K562 (cell line): Measurements from ENCODE around the gene LCA5L. TPM values are rescaled to one million over a fixed set of nuclear protein-coding genes. Genes with fewer than 3 reads are reported as not detected.

Experiments
- CBFB ChIP-seq: sonication (generic); formaldehyde crosslinking; IDR thresholded peaks from 2 replicates; pipeline ENCODE4 v1.4.0; 2020; ENCODE audit warnings: mild to moderate bottlenecking, missing genetic modification reagents
- ESRRA ChIP-seq: fragments of 450-650 bp; IDR thresholded peaks from 2 replicates; pipeline ENCODE4 v1.6.1; 2014; ENCODE audit warnings: low read depth, mild to moderate bottlenecking, moderate library complexity, borderline replicate concordance
- FOXK2 ChIP-seq, 2 experiments: fragments of 450-650 bp; IDR thresholded peaks in 1 of 2; conservative IDR thresholded peaks in 1 of 2; 2 replicates each; pipeline ENCODE4 v1.6.1; 2016; ENCODE audit warnings: low read depth in 2 of 2, mild to moderate bottlenecking in 1 of 2
- GABPB2 ChIP-seq: fragments of 250-450 bp; sonication (Bioruptor Pico); conservative IDR thresholded peaks from 2 replicates; pipeline ENCODE4 v1.5.1; 2021; ENCODE audit warnings: mild to moderate bottlenecking
- KDM4B ChIP-seq, 2 experiments: fragments of 450-650 bp in 1 of 2; sonication (generic) in 1 of 2; IDR thresholded peaks; 2 replicates each; pipeline ENCODE4 v1.6.1; 2016 to 2017; ENCODE audit warnings: borderline replicate concordance in 2 of 2, antibody characterized with exemption in 1 of 2, low read depth in 1 of 2, mild to moderate bottlenecking in 1 of 2
- MEF2D ChIP-seq: conservative IDR thresholded peaks from 2 replicates; pipeline ENCODE4 v1.6.1; 2016; ENCODE audit warnings: low read depth, missing genetic modification characterization, missing compliant biosample characterization
- NBN ChIP-seq: fragments of 450-650 bp; IDR thresholded peaks from 2 replicates; pipeline ENCODE4 v1.6.1; 2016; ENCODE audit warnings: low read depth, mild to moderate bottlenecking
- NFATC3 ChIP-seq: fragments of 450-650 bp; IDR thresholded peaks from 2 replicates; pipeline ENCODE4 v1.6.1; 2017; ENCODE audit warnings: mild to moderate bottlenecking
- PHF8 ChIP-seq: fragments of 200-600 bp; sonication (generic); IDR thresholded peaks from 2 replicates; pipeline ENCODE4 v1.6.1; 2012; ENCODE audit warnings: mixed run types, mild to moderate bottlenecking, inconsistent platforms, low read length, moderate library complexity, borderline replicate concordance
- PTBP1 ChIP-seq: fragments of 200-400 bp; formaldehyde crosslinking; IDR thresholded peaks from 2 replicates; pipeline ENCODE4 v1.6.1; 2017; ENCODE audit warnings: low read depth, low read length
- RAD21 ChIP-seq, 2 experiments: fragments of 250-450 bp in 1 of 2; fragments of 450-650 bp in 1 of 2; sonication (Bioruptor Pico) in 1 of 2; formaldehyde crosslinking in 1 of 2; IDR thresholded peaks in 1 of 2; conservative IDR thresholded peaks in 1 of 2; 2 replicates each; pipeline versions ENCODE4 v1.4.0 to v1.8.0; 2020 to 2022; ENCODE audit warnings: mild to moderate bottlenecking in 2 of 2, moderate library complexity in 1 of 2
- RBM15 ChIP-seq: fragments of 200-400 bp; formaldehyde crosslinking; IDR thresholded peaks from 2 replicates; pipeline ENCODE4 v1.6.1; 2018; ENCODE audit warnings: mild to moderate bottlenecking, low read length, moderate library complexity; ENCODE audit not compliant: insufficient read depth
- RBM22 ChIP-seq: fragments of 200-400 bp; formaldehyde crosslinking; IDR thresholded peaks from 2 replicates; pipeline ENCODE4 v1.6.1; 2018; ENCODE audit warnings: low read length, low read depth; ENCODE audit not compliant: poor library complexity, severe bottlenecking
- SMAD2 ChIP-seq: fragments of 150-350 bp; IDR thresholded peaks from 2 replicates; pipeline ENCODE4 v1.6.1; 2014; ENCODE audit warnings: low read depth, mild to moderate bottlenecking, low read length
- SMAD4 ChIP-seq: fragments of 250-450 bp; sonication (Bioruptor Pico); conservative IDR thresholded peaks from 2 replicates; pipeline ENCODE4 v1.8.0; 2021; ENCODE audit warnings: inconsistent platforms, mild to moderate bottlenecking, moderate library complexity
- TAF15 ChIP-seq: fragments of 200-400 bp; formaldehyde crosslinking; IDR thresholded peaks from 2 replicates; pipeline ENCODE4 v1.6.1; 2017; ENCODE audit warnings: mild to moderate bottlenecking, low read depth, low read length, moderate library complexity
- TCF3 ChIP-seq: sonication (generic); formaldehyde crosslinking; IDR thresholded peaks from 2 replicates; pipeline ENCODE4 v1.4.0; 2020; ENCODE audit warnings: mild to moderate bottlenecking, missing genetic modification reagents
- TFAM ChIP-seq: fragments of 250-450 bp; sonication (Bioruptor Pico); conservative IDR thresholded peaks from 2 replicates; pipeline ENCODE4 v1.5.0; 2021; ENCODE audit warnings: mild to moderate bottlenecking, moderate library complexity
- XRCC5 ChIP-seq: fragments of 200-400 bp; formaldehyde crosslinking; IDR thresholded peaks from 2 replicates; pipeline ENCODE4 v1.6.1; 2017; ENCODE audit warnings: low read depth, mild to moderate bottlenecking, low read length
- ZBED1 ChIP-seq: IDR thresholded peaks from 2 replicates; pipeline ENCODE4 v1.6.1; 2014
- ZNF282 ChIP-seq: sonication (generic); formaldehyde crosslinking; IDR thresholded peaks from 2 replicates; pipeline ENCODE4 v1.8.1; 2023; ENCODE audit warnings: missing genetic modification reagents
- ZNF57 ChIP-seq: fragments of 450-650 bp; formaldehyde crosslinking; IDR thresholded peaks from 2 replicates; pipeline ENCODE4 v1.4.0; 2020; ENCODE audit warnings: mild to moderate bottlenecking, moderate library complexity
- ZNF639 ChIP-seq, 2 experiments: fragments of 200-800 bp in 1 of 2; sonication (Bioruptor generic) in 1 of 2; sonication (generic) in 1 of 2; formaldehyde crosslinking in 1 of 2; IDR thresholded peaks in 1 of 2; conservative IDR thresholded peaks in 1 of 2; 2 replicates each; pipeline versions ENCODE4 v1.5.0 to v1.6.1; 2016 to 2020; ENCODE audit warnings: missing compliant biosample characterization in 1 of 2, missing genetic modification characterization in 1 of 2, missing genetic modification reagents in 1 of 2
- polyA plus RNA-seq, 8 experiments: library from polyadenylated mRNA; depleted of rRNA in 4 of 8; stranded (reverse) in 5 of 8; unstranded in 3 of 8; fragments of >200 nt; fragmentation: Nextera tagmentation in 2 of 8; fragmentation: Illumina TruSeq in 1 of 8; extraction: Ambion mirVana in 2 of 8; extraction: Trizol in 1 of 8; gene quantifications; 2 replicates each; pipeline versions ENCODE4 v1.2.1 to v1.2.3, GENCODE V29; 2011 to 2014; ENCODE audit warnings: inconsistent platforms in 1 of 8, missing spikeins in 1 of 8
- total RNA-seq, 7 experiments: library from RNA; depleted of rRNA in 6 of 7; stranded (reverse); fragments of >200 nt in 6 of 7; fragmentation: Illumina TruSeq in 2 of 7; extraction: Trizol in 2 of 7; gene quantifications; 2 replicates each; pipeline versions ENCODE4 v1.2.1 to v1.2.3, GENCODE V29; 2011 to 2021; ENCODE audit warnings: low replicate concordance in 1 of 7
- TF ChIP-seq, protein P1 (sequence below): fragments of 200-800 bp; sonication (Bioruptor generic); IDR thresholded peaks from 2 replicates; pipeline ENCODE4 v1.6.1; 2017; ENCODE audit warnings: missing genetic modification characterization, missing compliant biosample characterization
- TF ChIP-seq, protein P2 (sequence below): fragments of 250-450 bp; sonication (Bioruptor Pico); IDR thresholded peaks from 2 replicates; pipeline ENCODE4 v1.4.0; 2020; ENCODE audit warnings: mild to moderate bottlenecking, moderate library complexity, borderline replicate concordance

Gene LCA5L
- total and polyA plus RNA-seq, 9 of the 15 experiments (the other 6 are each of a cell fraction or from before 2014, with no cell fraction given): 1.8 to 4.9 (median 3.8) TPM

- no peak for TF ChIP-seq PTBP1
- no peak for TF ChIP-seq RBM15
- TF ChIP-seq TFAM: no peak
- TF ChIP-seq, protein P1, sequence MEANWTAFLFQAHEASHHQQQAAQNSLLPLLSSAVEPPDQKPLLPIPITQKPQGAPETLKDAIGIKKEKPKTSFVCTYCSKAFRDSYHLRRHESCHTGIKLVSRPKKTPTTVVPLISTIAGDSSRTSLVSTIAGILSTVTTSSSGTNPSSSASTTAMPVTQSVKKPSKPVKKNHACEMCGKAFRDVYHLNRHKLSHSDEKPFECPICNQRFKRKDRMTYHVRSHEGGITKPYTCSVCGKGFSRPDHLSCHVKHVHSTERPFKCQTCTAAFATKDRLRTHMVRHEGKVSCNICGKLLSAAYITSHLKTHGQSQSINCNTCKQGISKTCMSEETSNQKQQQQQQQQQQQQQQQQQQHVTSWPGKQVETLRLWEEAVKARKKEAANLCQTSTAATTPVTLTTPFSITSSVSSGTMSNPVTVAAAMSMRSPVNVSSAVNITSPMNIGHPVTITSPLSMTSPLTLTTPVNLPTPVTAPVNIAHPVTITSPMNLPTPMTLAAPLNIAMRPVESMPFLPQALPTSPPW (CRISPR knock-in tag): no peak
- no peak for TF ChIP-seq XRCC5
- TF ChIP-seq SMAD2: no peak
- no peak for TF ChIP-seq TCF3
- TF ChIP-seq CBFB (CRISPR knock-in tag): peak; percentile 11; the same call in 1 of the 2 replicates
- TF ChIP-seq MEF2D (tag): no peak
- no peak; a peak in 1 of 4 replicates for TF ChIP-seq RAD21 (CRISPR knock-in tag; conservative IDR thresholded peaks at IDR 0.05 in 1 of 2, IDR thresholded peaks at IDR 0.05 in 1 of 2)
- TF ChIP-seq RBM22: peak; percentile 79
- no peak for TF ChIP-seq TAF15
- 0 out of 2 replicates have a peak, but pooled peaks have one; percentile 6 for TF ChIP-seq NBN
- no peak for TF ChIP-seq ZNF57 (CRISPR knock-in tag)
- TF ChIP-seq GABPB2 (CRISPR knock-in tag): no peak
- no peak for TF ChIP-seq ZNF639 (CRISPR knock-in tag; conservative IDR thresholded peaks at IDR 0.05 in 1 of 2, IDR thresholded peaks at IDR 0.05 in 1 of 2)
- TF ChIP-seq NFATC3: no peak
- TF ChIP-seq, protein P2, sequence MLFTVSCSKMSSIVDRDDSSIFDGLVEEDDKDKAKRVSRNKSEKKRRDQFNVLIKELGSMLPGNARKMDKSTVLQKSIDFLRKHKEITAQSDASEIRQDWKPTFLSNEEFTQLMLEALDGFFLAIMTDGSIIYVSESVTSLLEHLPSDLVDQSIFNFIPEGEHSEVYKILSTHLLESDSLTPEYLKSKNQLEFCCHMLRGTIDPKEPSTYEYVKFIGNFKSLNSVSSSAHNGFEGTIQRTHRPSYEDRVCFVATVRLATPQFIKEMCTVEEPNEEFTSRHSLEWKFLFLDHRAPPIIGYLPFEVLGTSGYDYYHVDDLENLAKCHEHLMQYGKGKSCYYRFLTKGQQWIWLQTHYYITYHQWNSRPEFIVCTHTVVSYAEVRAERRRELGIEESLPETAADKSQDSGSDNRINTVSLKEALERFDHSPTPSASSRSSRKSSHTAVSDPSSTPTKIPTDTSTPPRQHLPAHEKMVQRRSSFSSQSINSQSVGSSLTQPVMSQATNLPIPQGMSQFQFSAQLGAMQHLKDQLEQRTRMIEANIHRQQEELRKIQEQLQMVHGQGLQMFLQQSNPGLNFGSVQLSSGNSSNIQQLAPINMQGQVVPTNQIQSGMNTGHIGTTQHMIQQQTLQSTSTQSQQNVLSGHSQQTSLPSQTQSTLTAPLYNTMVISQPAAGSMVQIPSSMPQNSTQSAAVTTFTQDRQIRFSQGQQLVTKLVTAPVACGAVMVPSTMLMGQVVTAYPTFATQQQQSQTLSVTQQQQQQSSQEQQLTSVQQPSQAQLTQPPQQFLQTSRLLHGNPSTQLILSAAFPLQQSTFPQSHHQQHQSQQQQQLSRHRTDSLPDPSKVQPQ: no peak
- peak in 1 of 2 experiments; percentile 53; a peak in 2 of 4 replicates for TF ChIP-seq FOXK2 (conservative IDR thresholded peaks at IDR 0.05 in 1 of 2, IDR thresholded peaks at IDR 0.05 in 1 of 2; ENCODE audit: low read depth in 2 of 2)
- TF ChIP-seq KDM4B (IDR thresholded peaks at IDR 0.05; ENCODE audit: borderline replicate concordance in 2 of 2, low read depth in 1 of 2): no peak
- no peak for TF ChIP-seq PHF8
- no peak for TF ChIP-seq ZNF282 (CRISPR knock-in tag)
- no peak for TF ChIP-seq ZBED1
- 0 out of 2 replicates have a peak, but pooled peaks have one; percentile 10 for TF ChIP-seq SMAD4
- TF ChIP-seq ESRRA: no peak
These were observed 56.8 kb downstream of the LCA5L start (continued) for GRCh38 chr21:39388811-39389155.
